Measurements from ENCODE around the gene ADAR.

ADAR gene

DNA sequence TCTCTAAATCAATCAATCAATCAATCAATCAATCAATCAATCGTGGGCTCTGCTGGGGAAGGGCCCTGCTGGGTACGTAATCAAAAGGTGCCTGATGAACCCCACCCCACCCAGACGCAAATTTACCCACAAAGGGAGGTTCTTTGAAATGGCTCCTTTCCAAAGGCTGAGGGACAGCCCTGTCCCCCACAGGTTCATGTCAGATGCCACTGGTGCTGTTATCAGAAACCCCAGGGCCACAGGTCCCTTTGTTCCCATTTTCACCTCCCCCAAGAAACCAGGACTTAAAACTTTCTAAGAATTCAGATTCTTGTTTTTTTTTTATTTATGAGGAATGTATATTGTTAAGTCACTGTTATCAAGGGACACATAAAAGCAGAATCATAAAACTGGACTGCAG, 26.2 kb downstream of the ADAR start:
- no peak for DNase-seq

DNA sequence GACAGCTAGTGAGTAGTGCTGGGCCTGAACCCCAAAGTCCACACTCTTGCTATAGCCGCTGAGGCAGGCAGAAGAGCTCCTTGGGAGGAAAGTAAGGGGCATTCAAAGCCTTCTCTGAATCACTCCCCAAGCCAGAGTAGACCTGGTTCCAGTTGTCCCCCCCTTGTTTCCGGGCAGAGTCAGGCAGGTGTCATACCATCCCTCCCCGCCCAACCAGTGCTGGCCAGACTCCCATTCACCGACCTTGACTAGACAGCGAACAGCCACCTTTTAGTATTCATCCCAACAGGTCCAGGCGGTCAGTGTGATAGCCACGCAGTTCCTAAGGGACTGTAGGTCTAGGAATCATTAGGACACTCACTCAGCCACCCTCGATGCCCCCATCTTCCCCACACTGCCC, 28.6 kb downstream of the ADAR start:
- no peak for DNase-seq

DNA sequence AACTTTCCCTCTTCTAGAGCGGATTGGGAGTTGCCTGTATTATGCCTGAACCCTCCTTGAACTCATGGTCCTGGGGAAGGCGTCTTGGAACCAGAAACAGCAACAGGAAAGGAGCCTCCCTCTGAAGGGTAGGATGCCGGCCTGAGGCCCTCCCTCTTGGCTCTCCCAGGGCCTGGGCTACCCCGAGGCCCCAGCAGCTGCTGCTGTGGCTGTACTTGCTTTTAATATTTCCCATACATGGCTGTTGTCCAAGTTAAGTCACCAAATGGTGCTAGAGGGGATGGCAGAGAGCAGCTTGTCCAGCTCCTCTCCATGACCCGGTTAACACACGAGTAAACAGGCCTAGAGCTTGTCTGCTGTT, 29.9 kb downstream of the ADAR start:
- no peak for DNase-seq

DNA sequence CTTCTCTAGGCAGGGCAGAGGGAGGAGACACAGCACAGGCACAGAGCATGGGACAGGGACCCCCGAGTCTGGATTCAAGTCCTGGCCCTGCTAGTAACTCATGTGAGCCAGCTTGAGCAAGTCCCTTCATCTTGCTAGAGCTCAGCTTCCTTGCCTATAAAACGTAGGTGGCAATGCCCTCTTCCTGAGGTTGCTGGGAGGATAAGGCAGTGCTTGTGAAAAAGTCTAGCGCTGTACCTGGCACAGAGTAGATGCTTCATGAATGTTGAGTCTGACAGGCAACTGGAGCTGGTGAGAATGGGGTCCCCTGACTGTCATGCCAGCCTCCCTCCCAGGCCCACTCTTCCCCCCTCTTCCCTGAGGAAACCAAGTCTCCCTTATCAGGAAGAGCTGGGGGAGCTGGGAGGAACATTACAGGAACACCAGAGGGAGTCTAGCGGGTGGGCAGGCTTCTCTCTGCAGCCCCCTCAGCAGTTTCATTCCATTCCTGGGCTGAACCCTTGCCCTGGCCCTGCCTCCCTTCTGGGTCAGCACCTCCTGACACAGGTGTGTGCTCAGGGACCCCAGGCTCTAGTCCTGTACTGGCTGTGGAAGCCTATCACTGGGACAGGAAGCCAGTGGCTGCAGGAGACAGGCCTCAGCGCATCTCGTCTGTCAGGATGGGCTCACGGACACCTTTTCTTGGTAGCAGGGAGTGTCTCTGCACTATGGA, 30.5 kb downstream of the ADAR start:
- DNase-seq: no peak

DNA sequence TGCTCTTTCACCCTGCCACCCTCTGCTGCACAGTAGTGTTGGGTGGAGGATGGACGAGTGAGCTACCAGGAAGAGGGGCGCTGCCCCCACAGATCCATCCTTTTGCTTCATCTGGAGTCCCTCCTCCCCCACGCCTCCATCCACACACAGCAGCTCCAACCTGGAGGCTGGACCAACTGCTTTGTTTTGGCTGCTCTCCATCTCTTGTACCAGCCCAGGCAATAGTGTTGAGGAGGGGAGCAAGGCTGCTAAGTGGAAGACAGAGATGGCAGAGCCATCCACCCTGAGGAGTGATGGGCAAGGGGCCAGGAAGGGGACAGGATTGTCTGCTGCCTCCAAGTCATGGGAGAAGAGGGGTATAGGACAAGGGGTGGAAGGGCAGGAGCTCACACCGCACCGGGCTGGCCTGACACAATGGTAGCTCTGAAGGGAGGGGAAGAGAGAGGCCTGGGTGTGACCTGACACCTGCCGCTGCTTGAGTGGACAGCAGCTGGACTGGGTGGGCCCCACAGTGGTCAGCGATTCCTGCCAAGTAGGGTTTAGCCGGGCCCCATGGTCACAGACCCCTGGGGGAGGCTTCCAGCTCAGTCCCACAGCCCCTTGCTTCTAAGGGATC, 31.9 kb downstream of the ADAR start:
- DNase-seq: no peak

DNA sequence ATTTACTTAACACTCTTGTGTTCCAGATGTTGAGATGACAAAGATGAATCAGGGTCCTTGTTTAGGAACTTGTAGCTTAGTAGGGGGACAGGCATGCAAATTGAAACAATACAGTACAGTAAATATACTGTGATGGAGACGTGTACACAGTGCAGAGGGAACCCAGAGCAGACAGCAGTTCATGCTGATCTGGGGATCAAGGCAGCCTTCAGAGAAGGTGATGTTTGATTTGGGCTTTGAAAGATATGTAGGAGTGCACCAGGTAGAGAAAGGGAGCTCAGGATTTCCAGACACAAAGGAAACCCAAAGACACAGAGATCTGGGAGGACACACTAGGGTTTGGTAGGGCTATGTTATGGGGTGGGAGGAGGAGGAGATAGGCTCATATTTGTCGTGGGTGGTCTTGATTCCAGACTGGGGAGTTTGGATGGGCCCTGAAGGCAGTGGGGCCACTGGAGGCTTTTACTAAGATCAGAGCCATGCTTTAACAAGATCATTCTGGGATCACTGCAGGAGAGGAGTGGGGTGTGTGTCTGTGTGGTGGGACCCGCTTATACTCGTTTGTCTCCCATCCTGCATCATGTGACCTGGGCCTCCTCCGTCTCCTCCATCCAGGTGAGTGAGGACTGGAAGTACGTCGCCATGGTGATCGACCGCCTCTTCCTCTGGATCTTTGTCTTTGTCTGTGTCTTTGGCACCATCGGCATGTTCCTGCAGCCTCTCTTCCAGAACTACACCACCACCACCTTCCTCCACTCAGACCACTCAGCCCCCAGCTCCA, 32.6 kb downstream of the ADAR start:
- DNase-seq: no peak

DNA sequence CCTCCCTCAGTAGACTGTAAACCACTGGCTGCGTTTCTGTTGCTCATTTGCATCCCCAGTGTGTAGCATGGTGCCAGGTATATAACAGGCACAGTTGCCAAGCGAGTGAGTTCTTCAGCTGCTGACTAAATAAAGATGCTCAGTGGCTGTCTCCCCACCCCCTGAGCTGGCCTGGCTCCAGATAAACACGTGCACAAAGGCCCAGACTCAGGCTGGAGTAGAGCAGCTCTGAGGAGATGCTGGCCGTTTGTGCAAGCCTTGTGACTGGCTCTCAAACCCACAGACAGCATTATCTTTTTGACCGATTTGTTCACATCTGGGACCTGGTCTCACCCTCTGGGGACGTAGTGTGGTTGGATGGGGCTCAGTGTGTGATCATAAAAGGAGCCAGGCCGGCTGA, 33.3 kb downstream of the ADAR start:
- peak; percentile 56 for DNase-seq

DNA sequence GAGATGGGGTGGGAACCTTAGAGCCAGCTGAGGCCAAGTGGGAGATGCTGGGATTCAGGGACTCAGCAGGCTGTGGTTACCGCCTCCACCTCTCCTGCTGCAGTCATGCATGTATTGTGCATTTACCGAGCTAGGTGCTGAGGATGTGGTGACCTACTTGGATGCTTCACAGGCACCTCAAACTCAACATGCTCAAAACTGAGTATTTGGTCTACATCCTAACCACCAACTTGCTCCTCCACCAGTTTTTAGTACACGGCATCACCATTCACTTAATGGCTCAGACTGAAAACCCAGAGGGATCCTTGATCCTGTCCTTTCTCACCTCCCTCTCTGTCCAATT, 34.8 kb downstream of the ADAR start:
- no peak for DNase-seq

DNA sequence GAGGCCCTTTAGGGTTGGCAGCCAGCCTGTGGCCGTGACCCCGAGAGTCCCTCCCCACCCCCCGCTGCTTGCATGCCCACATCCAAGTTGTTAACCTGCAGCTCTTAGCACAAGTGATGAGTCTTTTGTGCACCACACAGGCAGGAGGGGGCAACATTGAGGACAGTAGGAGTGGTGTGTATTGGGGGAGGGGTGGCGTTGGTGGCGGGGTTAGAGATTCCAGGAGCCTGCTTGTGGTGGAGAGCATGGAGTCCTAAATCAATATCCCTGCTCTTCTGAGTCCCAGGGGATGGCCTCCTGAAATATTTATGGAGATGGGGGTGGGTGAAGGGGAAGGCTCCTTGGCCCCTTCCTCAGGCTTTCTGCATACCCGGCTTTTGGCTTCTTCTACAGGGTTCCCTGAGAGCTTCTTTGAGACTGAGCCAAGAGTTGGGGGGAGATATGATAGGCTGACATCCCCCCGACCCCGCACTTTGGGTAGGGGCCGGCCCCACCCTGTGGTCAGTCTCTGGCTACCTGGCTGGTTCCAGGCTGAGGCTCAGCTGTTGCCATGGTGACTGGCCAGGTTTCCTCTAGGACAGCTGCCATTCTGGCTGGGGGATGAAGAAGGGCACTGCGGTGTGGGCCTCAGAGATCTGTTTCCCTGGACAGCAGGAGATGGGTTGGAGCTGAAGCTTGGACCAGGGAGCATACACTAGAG, 35.4 kb downstream of the ADAR start:
- DNase-seq: no peak

DNA sequence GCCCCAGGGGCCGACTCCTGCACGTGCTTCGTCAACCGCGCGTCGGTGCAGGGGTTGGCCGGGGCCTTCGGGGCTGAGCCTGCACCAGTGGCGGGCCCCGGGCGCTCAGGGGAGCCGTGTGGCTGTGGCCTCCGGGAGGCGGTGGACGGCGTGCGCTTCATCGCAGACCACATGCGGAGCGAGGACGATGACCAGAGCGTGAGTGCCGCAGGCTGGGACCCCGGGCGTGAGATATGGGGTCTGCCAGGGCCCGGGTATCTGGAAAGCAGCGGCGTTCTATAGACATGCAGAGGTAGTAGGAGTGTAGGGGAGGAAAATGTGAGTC, 36.1 kb downstream of the ADAR start:
- no peak for DNase-seq

DNA sequence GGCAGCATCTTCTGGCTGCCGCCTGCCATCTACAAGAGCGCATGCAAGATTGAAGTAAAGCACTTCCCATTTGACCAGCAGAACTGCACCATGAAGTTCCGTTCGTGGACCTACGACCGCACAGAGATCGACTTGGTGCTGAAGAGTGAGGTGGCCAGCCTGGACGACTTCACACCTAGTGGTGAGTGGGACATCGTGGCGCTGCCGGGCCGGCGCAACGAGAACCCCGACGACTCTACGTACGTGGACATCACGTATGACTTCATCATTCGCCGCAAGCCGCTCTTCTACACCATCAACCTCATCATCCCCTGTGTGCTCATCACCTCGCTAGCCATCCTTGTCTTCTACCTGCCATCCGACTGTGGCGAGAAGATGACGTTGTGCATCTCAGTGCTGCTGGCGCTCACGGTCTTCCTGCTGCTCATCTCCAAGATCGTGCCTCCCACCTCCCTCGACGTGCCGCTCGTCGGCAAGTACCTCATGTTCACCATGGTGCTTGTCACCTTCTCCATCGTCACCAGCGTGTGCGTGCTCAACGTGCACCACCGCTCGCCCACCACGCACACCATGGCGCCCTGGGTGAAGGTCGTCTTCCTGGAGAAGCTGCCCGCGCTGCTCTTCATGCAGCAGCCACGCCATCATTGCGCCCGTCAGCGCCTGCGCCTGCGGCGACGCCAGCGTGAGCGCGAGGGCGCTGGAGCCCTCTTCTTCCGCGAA, 36.6 kb downstream of the ADAR start:
- DNase-seq: no peak

DNA sequence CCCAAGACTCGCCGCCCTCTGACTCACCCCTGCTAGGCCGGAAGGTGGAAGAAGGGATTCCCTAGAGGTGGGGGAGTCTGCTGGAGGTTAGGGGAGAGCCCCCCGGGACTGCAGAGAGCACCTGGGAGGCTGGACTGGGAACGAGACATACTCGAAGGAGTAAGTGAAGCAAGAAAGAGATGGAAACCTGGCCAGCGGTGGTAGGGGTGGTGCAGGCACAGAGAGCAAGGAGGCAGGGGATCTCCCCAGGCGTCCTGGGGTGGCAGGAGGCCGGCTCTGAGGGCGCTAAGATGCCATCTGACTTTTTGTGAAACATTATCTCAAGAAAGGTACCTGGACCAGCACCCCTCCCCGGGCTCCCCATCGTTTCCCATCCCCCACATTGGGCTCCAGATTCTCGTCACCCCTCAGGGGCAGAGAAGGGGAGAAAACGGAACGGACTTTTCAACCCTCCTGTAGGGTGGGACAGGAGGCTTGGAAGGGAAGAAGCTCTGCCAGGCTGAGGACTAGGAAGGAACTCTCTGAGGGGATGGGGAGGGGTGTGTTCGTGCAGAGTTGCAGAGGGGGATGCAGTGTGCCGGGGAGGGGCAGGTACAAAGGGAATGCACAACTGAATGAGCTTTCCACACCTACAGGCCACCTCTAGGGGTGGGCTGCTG, 39.7 kb downstream of the ADAR start:
- DNase-seq: peak; percentile 20

DNA sequence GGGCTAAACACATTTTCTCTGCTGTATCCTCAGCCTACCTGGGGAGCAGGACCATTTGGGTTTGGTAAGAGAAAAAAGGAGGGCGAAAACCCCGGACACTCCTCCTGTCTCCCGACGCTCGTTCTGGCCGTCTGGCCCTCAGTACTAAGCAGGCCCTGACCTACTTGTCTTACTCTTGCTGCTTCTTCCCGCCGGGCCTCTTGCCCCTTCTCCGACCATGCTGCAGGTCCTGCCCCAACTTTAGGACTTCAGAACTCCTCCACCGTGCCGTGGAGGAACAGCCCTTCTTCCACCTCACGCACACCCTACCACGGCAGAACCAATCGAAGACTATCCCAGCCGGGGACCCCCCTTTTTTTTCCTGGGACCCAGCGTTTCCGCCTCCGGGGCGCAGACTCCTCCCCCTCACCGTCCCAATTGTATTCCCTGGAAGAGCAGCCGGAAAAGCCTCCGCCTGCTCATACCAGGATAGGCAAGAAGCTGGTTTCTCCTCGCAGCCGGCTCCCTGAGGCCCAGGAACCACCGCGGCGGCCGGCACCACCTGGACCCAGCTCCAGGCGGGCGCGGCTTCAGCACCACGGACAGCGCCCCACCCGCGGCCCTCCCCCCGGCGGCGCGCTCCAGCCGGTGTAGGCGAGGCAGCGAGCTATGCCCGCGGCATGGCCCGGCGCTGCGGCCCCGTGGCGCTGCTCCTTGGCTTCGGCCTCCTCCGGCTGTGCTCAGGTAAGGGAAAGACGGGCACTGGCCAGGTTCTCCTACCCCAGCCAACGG, 40.4 kb downstream of the ADAR start, which contains the start of gene CHRNB2:
TSS of gene CHRNB2 (plus strand) at position 393 of the 771 bp plus-strand sequence. CDS start at position 660, 267 bp downstream.
- peak; percentile 74 for DNase-seq

DNA sequence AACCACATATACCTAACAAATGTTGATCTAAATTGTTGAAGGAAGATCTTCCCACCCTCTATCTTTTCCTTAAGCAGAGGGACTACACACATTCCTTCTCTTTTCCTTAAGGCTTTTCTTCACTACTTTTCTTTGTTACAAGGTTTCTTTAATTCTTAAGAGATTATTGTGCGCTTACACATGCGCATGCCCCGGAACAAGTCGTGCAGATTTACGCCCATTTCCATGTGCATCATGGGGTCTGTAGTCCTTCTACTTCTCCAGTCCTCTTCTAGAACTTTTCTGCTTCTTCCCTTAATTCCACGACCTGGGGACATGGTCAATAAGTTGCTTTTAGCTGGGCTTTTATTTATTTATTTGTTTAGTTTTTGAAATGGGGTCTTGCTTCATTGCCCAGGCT, 42.1 kb downstream of the ADAR start:
- peak; percentile 3 for DNase-seq

DNA sequence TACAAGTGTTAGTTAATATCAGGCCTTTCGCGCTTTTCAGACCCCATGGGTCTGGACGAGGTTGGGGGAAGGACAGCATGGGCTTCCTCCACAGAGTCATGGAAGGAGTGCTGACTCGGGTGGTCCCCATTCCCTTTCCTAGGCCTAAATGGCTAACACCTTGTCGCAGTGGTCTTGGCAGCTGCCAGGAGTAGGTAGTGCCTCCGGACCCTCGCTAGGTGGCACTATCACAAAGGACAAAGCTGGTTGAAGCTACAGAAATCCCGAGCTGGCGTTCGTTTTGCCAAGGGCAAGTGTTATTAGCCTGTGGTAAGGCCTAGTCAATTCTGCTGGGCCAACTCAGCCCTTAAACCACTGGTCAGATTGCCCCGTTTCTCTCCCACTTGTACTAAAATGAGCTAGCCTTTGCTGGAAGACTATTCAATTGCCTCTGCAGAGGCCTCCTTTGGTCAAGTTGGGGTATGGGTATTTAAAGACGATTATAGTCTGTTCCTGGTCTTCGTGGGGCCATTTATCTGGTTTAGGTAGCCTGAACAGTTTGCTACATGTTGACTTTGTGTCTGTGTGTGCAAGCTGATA, 48.4 kb downstream of the ADAR start:
- peak; percentile 88 for DNase-seq

DNA sequence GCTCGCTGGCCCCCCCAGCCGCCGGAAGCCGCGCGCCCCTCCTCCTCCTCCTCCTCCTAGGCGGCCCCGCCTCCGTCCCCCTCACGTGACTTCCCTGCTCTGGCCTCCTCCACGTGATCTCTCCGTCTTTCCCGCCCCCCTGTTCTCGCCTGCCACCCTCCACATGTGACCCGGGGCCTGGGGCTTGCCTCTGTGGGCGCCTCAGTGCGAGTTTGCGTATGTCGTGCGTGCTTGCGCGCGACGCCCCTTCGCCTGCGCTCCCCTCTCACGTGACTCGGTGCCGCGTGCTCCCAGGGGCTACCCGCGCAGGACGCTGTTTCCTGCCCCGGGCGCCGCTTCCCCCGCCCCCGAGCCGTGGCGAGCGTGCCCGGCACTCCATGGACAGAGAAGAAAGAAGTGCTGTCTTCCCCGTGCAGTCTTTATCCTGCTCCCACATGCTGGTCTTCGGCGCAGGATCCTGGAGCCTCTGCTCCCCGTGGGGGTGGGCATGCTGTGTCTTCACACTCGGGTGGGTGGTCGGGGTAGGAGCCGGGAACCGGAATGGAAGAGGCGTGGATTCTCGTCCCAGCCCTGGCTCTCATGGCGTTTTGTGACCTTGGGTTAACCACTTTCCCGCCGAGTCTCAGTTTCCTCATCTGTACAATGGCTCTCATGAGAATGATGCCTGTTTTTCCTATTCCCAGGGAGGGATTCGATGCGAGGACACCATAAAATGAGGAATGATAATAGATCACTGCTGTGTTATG, 49.1 kb downstream of the ADAR start:
- DNase-seq: peak; percentile 100

DNA sequence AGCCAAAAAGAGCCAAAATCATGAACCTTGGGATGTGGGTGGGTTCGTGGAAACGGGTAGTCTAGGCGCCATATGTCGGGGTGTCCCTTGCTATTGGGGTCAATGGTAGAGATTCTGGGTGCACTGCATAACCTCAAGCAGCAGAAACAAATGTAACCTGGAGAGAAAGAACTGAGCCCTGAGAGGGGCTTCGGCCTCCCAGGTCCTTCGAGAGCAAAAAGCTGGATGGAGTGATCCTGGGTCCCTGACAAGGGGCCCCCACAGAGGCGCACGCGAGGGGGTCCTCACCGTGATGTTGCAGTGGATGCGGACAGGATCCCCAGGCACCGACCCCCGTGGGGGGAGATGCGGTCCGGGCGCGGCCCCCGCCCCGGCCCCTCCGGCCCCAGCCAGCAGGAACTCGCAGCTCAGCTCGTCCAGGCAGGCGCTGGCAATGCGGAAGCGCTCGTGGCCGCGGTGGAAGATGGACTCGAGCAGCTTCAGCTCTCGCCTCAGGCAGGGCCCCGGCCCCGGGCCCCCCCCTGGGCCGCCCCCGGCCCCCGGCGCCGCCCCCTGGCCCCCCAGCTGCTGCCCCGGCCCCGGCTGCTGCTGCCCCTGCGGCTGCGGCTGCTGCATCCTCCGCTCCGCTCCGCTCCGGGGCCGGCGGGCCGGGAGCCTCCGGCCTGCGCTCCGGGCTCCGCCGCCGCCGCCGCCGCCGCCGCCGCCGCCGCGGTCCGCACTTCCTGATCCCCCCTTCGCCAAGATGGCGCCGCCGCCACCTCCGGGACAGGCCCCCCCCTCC, 49.9 kb downstream of the ADAR start, which contains the start of gene UBE2Q1:
TSS of gene UBE2Q1 (minus strand) at position 724 of the 781 bp plus-strand sequence. CDS start at position 615, 109 bp downstream.
- peak; percentile 63 for DNase-seq

DNA sequence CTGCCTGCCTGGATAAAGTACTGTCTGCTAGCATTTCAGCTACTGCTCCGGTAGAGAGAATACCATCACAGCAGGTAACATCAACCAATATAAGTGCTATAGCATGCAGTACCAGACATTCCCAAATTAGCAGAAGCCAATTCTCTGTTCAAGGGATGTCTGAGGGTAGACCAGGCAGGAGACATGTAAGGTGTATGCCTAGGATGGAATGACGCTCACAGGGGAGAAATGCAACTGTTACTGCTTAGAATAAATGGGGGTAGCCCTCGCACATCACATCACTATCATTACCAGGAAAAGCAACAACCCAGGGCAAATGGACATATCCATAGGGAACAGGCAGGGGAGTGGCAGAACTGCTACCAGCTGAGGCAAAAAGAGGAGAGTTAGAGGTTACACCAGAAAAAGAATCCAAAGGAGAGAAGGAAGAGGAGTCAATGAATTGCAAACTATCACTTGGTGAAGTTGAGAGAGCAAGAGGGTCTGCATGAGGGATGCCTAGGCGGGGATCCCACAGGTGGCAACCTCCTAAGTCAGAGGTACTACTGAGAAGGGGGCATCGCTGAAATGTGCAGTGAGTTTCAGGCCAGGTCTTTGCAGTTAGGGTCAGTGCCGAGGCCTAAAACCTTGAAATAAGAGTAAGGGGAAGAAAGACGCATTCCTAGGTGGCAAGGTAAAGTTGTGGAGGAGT, 50.6 kb downstream of the ADAR start:
- DNase-seq: no peak

DNA sequence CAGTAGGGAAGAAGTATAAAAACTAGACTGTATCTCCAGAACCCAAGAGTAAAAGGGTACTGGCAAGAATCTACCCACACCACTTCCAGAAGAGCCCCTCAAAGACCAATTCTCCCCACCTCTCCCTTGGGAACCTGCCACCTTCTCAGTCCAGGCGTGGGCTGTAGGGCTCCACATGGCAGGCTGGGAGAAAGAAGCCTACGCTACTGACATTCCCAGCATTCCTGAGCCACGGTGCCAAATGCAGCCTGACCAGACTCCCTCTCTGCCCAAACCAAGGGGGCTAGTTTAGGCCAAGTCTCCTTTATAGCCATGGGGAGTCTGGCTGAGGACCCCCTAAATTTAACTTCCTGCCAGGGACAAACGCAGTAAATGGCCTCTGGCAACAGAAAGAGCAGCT, 51.6 kb downstream of the ADAR start:
- DNase-seq: no peak
